ENCODE data around the gene AGAP1. TPM values are rescaled to one million over a fixed set of nuclear protein-coding genes. Genes with fewer than 3 reads are reported as not detected.

AGAP1 gene
- total RNA-seq, 1 donor from 2014 or later = 22.3 TPM

GRCh38 chr2:235825946-235826345, 332.1 kb downstream of the AGAP1 start:
- no peak for DNase-seq (ENCODE audit: extremely low read depth, low read depth, low spot score)

GRCh38 chr2:235826826-235827225, 333.0 kb downstream of the AGAP1 start:
- DNase-seq (ENCODE audit: extremely low read depth, low read depth, low spot score) = no peak

- DNase-seq (ENCODE audit: extremely low read depth, low read depth, low spot score) = no peak
Measured at GRCh38 chr2:235827585-235827992, 333.7 kb downstream of the AGAP1 start.

GRCh38 chr2:235829726-235830125, 335.9 kb downstream of the AGAP1 start:
- DNase-seq (ENCODE audit: extremely low read depth, low read depth, low spot score) = no peak

GRCh38 chr2:235831755-235832154, 337.9 kb downstream of the AGAP1 start:
- DNase-seq (ENCODE audit: extremely low read depth, low read depth, low spot score) = no peak

GRCh38 chr2:235832941-235833340, 339.1 kb downstream of the AGAP1 start:
- DNase-seq (ENCODE audit: extremely low read depth, low read depth, low spot score) = no peak

GRCh38 chr2:235833971-235834620, 340.3 kb downstream of the AGAP1 start:
- DNase-seq (ENCODE audit: extremely low read depth, low read depth, low spot score) = no peak

GRCh38 chr2:235834781-235835180, 340.9 kb downstream of the AGAP1 start:
- no peak for DNase-seq (ENCODE audit: extremely low read depth, low read depth, low spot score)

GRCh38 chr2:235835810-235836209, 342.0 kb downstream of the AGAP1 start:
- DNase-seq (ENCODE audit: extremely low read depth, low read depth, low spot score) = no peak

- DNase-seq (ENCODE audit: extremely low read depth, low read depth, low spot score) = no peak
Measured at GRCh38 chr2:235836491-235836911, 342.7 kb downstream of the AGAP1 start.

- DNase-seq (ENCODE audit: extremely low read depth, low read depth, low spot score) = no peak
Measured at GRCh38 chr2:235839226-235839625, 345.4 kb downstream of the AGAP1 start.

- no peak for DNase-seq (ENCODE audit: extremely low read depth, low read depth, low spot score)
Measured at GRCh38 chr2:235839974-235840373, 346.1 kb downstream of the AGAP1 start.

GRCh38 chr2:235841863-235842262, 348.0 kb downstream of the AGAP1 start:
- DNase-seq (ENCODE audit: extremely low read depth, low read depth, low spot score) = no peak

GRCh38 chr2:235842941-235843340, 349.1 kb downstream of the AGAP1 start:
- no peak for DNase-seq (ENCODE audit: extremely low read depth, low read depth, low spot score)

- no peak for DNase-seq (ENCODE audit: extremely low read depth, low read depth, low spot score)
Measured at GRCh38 chr2:235843591-235844395, 349.9 kb downstream of the AGAP1 start.

- no peak for DNase-seq (ENCODE audit: extremely low read depth, low read depth, low spot score)
Measured at GRCh38 chr2:235844561-235844960, 350.7 kb downstream of the AGAP1 start.

GRCh38 chr2:235845245-235845644, 351.4 kb downstream of the AGAP1 start:
- no peak for DNase-seq (ENCODE audit: extremely low read depth, low read depth, low spot score)

GRCh38 chr2:235847576-235847975, 353.7 kb downstream of the AGAP1 start:
- DNase-seq (ENCODE audit: extremely low read depth, low read depth, low spot score) = no peak

GRCh38 chr2:235848055-235848454, 354.2 kb downstream of the AGAP1 start:
- DNase-seq (ENCODE audit: extremely low read depth, low read depth, low spot score) = no peak

- DNase-seq (ENCODE audit: extremely low read depth, low read depth, low spot score) = no peak
Measured at GRCh38 chr2:235848946-235849345, 355.1 kb downstream of the AGAP1 start.

GRCh38 chr2:235849489-235849888, 355.6 kb downstream of the AGAP1 start:
- no peak for DNase-seq (ENCODE audit: extremely low read depth, low read depth, low spot score)

GRCh38 chr2:235850289-235850688, 356.4 kb downstream of the AGAP1 start:
- DNase-seq (ENCODE audit: extremely low read depth, low read depth, low spot score) = no peak

Data from glomerular endothelial cell (primary cell).